ENCODE measurements around the gene BCL2L14.
"Not testable (repeated sequence)": the region's sequence is repeated elsewhere in the genome, so short reads cannot be mapped to it uniquely, and the experiment has no call there.

DNA sequence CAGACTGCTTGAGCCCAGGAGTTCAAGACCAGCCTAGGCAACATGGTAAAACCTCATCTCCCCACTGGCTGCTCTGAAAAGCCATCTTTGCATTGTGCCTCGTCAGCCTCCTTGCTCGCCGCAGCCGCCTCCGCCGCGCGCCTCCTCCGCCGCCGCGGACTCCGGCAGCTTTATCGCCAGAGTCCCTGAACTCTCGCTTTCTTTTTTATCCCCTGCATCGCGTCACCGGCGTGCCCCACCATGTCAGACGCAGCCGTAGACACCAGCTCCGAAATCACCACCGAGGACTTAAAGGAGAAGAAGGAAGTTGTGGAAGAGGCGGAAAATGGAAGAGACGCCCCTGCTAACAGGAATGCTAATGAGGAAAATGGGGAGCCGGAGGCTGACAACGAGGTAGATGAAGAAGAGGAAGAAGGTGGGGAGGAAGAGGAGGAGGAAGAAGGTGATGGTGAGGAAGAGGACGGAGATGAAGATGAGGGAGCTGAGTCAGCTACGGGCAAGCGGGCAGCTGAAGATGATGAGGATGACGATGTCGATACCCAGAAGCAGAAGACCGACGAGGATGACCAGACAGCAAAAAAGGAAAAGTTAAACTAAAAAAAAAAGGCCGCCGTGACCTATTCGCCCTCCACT is 40.3 kb downstream of the BCL2L14 start:
- TF ChIP-seq, protein P1, sequence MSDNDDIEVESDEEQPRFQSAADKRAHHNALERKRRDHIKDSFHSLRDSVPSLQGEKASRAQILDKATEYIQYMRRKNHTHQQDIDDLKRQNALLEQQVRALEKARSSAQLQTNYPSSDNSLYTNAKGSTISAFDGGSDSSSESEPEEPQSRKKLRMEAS (IDR thresholded peaks at IDR 0.05; ENCODE audit: low read depth, low read length), result not testable (repeated sequence)
- TF ChIP-seq, protein P2, sequence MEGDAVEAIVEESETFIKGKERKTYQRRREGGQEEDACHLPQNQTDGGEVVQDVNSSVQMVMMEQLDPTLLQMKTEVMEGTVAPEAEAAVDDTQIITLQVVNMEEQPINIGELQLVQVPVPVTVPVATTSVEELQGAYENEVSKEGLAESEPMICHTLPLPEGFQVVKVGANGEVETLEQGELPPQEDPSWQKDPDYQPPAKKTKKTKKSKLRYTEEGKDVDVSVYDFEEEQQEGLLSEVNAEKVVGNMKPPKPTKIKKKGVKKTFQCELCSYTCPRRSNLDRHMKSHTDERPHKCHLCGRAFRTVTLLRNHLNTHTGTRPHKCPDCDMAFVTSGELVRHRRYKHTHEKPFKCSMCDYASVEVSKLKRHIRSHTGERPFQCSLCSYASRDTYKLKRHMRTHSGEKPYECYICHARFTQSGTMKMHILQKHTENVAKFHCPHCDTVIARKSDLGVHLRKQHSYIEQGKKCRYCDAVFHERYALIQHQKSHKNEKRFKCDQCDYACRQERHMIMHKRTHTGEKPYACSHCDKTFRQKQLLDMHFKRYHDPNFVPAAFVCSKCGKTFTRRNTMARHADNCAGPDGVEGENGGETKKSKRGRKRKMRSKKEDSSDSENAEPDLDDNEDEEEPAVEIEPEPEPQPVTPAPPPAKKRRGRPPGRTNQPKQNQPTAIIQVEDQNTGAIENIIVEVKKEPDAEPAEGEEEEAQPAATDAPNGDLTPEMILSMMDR (IDR thresholded peaks at IDR 0.05; ENCODE audit: low read depth, low read length), result not testable (repeated sequence)

Measured in NB4 (cell line).